ENCODE measurements around the gene CXCL13. TPM values are rescaled to one million over a fixed set of nuclear protein-coding genes. Genes with fewer than 3 reads are reported as not detected.
"Not testable (repeated sequence)": the region's sequence is repeated elsewhere in the genome, so short reads cannot be mapped to it uniquely, and the experiment has no call there.

CXCL13 gene
- under 1 TPM in 1 of 5 donors, not detected in 4; 0.30 TPM for total RNA-seq
- 0.17 TPM for total RNA-seq (2013)
- total RNA-seq: 0 to 0.73 (median 0.05) reads per million in 29 experiments

DNA sequence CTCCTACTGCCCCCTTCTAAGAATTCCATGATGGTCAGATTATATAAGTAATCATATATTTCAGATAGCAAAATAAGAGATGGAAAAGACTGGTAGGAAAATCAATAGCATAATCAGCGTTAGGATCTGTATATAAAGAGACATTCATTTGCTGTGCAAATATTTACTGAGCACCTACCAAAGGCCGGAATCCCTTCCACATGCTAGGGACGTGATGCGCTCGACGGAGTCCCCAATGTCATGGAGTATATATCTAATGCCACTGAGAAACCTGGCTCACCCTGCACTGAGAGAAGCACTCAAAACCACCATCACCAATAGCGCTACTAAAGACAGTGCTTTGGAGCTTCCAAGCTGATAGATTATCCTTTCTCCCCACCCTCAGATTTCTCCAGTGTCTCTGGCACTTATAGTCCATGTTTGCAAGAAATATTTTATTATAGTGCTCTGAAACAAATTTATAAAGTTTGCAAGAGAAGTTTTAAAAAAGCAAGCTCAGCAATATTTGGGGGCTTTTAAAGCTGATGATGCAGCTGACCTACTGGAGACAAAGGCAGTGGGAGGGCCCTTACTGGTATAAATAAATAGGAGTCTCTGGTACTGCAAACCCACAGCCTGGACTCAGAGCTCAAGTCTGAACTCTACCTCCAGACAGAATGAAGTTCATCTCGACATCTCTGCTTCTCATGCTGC lies at the start of gene CXCL13:
CXCL13 (plus strand) TSS at position 611 of the 693 bp plus-strand sequence; CDS start at position 657, 46 bp downstream.
- Histone ChIP-seq H3K27ac (ENCODE audit: low read length) (no peak within 1 kb of the TSS), H3K4me3 (ENCODE audit: control insufficient read depth in 1 of 2, extremely low read depth in 1 of 2, low read length in 1 of 2) (no peak within 1 kb of the TSS), H3K36me3 (ENCODE audit: control insufficient read depth in 2 of 2, extremely low read depth in 1 of 2, insufficient read depth in 1 of 2, low read length in 1 of 2) (no peaks in the 10 kb centered on the region), H3K9me3 (no peaks in the 10 kb centered on the region), H3K27me3 (replicated peaks in 1 of 2; ENCODE audit: control insufficient read depth in 2 of 2, extremely low read depth in 1 of 2, insufficient read depth in 2 of 2, low read length in 1 of 2) (no peaks in the 10 kb centered on the region), H3K4me1 (ENCODE audit: control insufficient read depth in 1 of 2, extremely low read depth in 1 of 2, insufficient read depth in 2 of 2, low read length in 2 of 2) (no peaks in the 10 kb centered on the region)
- POLR2A ChIA-PET: no interaction called here
- H3K36me3 Mint-ChIP-seq: no peaks in the 10 kb centered on the region
- ATAC-seq (replicated peaks in 1 of 4) (no peak), DNase-seq (no peak)
- H3K4me1 Mint-ChIP-seq: peaks cover 0 to 5% (median 4%) of the 10 kb centered on the region in 3 donors
- 93% methylated on average over 3 of the region's 8 CpGs for WGBS (ENCODE audit: insufficient coverage)
- CTCF ChIA-PET: interaction anchor here (0.6 to 1.1 kb wide), 4 partner anchors 13 to 52 kb away, joined by 3 read pairs; no protein-coding TSS in a partner anchor
- H3K9me3 Mint-ChIP-seq: no peaks in the 10 kb centered on the region
- H3K27me3 Mint-ChIP-seq: peaks cover 5 to 7% of the 10 kb centered on the region in 2 donors
- no peak within 1 kb of the TSS for H3K27ac Mint-ChIP-seq
- H3K4me3 Mint-ChIP-seq: no peak within 1 kb of the TSS

DNA sequence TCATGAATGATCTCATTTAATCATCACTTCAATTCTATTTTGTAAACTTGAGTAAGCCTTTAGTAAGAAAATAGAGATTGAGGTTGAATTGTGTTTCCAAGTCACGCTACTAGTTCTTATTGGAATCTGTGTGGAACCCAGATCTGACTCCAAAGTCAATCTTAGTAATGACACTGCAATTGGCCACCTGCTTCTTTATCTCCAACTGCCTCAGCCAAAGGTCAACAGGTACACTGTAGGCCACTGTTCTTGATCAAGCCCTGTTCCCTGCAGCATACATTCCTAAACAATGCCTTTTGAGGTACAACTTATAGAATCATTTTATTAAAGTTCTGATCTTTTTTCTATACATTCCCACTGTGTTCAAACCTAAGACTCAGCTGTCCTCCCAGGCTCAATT lies 45.5 kb upstream of the CXCL13 start:
- peaks cover 0 to 4% of the 10 kb centered on the region in 2 donors for H3K27me3 Mint-ChIP-seq
- Histone ChIP-seq H3K36me3 (ENCODE audit: control insufficient read depth in 2 of 2, extremely low read depth in 1 of 2, insufficient read depth in 1 of 2, low read length in 1 of 2) (no peaks in the 10 kb centered on the region), H3K27me3 (replicated peaks in 1 of 2; ENCODE audit: control insufficient read depth in 2 of 2, extremely low read depth in 1 of 2, insufficient read depth in 2 of 2, low read length in 1 of 2) (no peaks in the 10 kb centered on the region), H3K4me1 (ENCODE audit: control insufficient read depth in 1 of 2, extremely low read depth in 1 of 2, insufficient read depth in 2 of 2, low read length in 2 of 2) (no peaks in the 10 kb centered on the region), H3K4me3 (ENCODE audit: control insufficient read depth in 1 of 2, extremely low read depth in 1 of 2, low read length in 1 of 2) (no peak overlapping the region), H3K27ac (ENCODE audit: low read length) (no peak overlapping the region), H3K9me3 (no peaks in the 10 kb centered on the region)
- no peak overlapping the region for H3K4me3 Mint-ChIP-seq
- ChIA-PET CTCF (interaction anchor here in 1 of 2 donors (0.6 kb wide), 1 partner anchor 944 kb away, joined by 3 read pairs; no protein-coding TSS in a partner anchor), POLR2A (interaction anchor here in 1 of 2 donors (0.6 kb wide), 1 partner anchor 304 kb away, joined by 5 read pairs; no protein-coding TSS in a partner anchor)
- no peak overlapping the region for H3K27ac Mint-ChIP-seq
- no peak for ATAC-seq (replicated peaks in 1 of 4)
- H3K9me3 Mint-ChIP-seq: peaks cover 0 to 8% (median 8%) of the 10 kb centered on the region in 3 donors
- H3K36me3 Mint-ChIP-seq: no peaks in the 10 kb centered on the region
- DNase-seq: no peak
- no peaks in the 10 kb centered on the region for H3K4me1 Mint-ChIP-seq
- WGBS (ENCODE audit: insufficient coverage): no CpG with 5 or more reads among the region's 1 CpG

DNA sequence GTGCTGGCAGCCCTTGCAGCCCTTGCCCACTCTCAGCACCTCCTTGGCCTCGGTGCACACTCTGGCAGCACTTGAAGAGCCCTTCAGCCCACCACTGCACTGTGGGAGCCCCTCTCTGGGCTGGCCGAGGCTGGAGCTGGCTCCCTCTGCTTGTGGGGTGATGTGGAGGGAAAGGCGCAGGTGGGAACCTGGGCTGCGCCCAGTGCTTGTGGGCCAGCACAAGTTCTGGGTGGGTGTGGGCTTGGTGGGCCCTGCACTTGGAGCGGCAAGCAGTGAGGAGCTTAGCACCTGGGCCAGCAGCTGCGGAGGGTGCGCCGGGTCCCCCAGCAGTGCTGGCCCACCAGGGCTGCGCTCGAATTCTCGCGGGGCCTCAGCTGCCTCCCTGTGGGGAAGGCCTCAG lies 43.9 kb upstream of the CXCL13 start:
- not testable (repeated sequence) for H3K36me3 Mint-ChIP-seq

GRCh38 chr4:77564231-77564630 lies 41.4 kb upstream of the CXCL13 start:
- Mint-ChIP-seq H3K4me3 (no peak overlapping the region), H3K36me3 (no peaks in the 10 kb centered on the region), H3K4me1 (no peaks in the 10 kb centered on the region), H3K27me3 (peaks cover 0 to 16% of the 10 kb centered on the region in 2 donors), H3K27ac (no peak overlapping the region), H3K9me3 (peaks cover 0 to 6% (median 1%) of the 10 kb centered on the region in 3 donors)
- WGBS (ENCODE audit: insufficient coverage): 36% methylated on average over 2 of the region's 2 CpGs
- ATAC-seq (replicated peaks in 1 of 4) (no peak), DNase-seq (no peak)
- Histone ChIP-seq H3K27me3 (replicated peaks in 1 of 2; ENCODE audit: control insufficient read depth in 2 of 2, extremely low read depth in 1 of 2, insufficient read depth in 2 of 2, low read length in 1 of 2) (no peaks in the 10 kb centered on the region), H3K4me3 (ENCODE audit: control insufficient read depth in 1 of 2, extremely low read depth in 1 of 2, low read length in 1 of 2) (no peak overlapping the region), H3K36me3 (ENCODE audit: control insufficient read depth in 2 of 2, extremely low read depth in 1 of 2, insufficient read depth in 1 of 2, low read length in 1 of 2) (no peaks in the 10 kb centered on the region), H3K4me1 (ENCODE audit: control insufficient read depth in 1 of 2, extremely low read depth in 1 of 2, insufficient read depth in 2 of 2, low read length in 2 of 2) (no peaks in the 10 kb centered on the region), H3K9me3 (no peaks in the 10 kb centered on the region), H3K27ac (ENCODE audit: low read length) (no peak overlapping the region)
- CTCF ChIA-PET: no interaction called here
- POLR2A ChIA-PET: no interaction called here

More for the DNA sequence above, 43.9 kb upstream of the CXCL13 start:
- H3K4me1 Mint-ChIP-seq; CTCF ChIA-PET; H3K4me1 ChIP-seq (ENCODE audit: control insufficient read depth in 1 of 2, extremely low read depth in 1 of 2, insufficient read depth in 2 of 2, low read length in 2 of 2); ATAC-seq (replicated peaks in 1 of 4); H3K9me3 Mint-ChIP-seq; H3K27me3 Mint-ChIP-seq; H3K9me3 ChIP-seq; H3K27ac ChIP-seq (ENCODE audit: low read length); POLR2A ChIA-PET; H3K27ac Mint-ChIP-seq; H3K27me3 ChIP-seq (replicated peaks in 1 of 2; ENCODE audit: control insufficient read depth in 2 of 2, extremely low read depth in 1 of 2, insufficient read depth in 2 of 2, low read length in 1 of 2); DNase-seq; H3K4me3 ChIP-seq (ENCODE audit: control insufficient read depth in 1 of 2, extremely low read depth in 1 of 2, low read length in 1 of 2); H3K4me3 Mint-ChIP-seq; H3K36me3 ChIP-seq (ENCODE audit: control insufficient read depth in 2 of 2, extremely low read depth in 1 of 2, insufficient read depth in 1 of 2, low read length in 1 of 2): not testable (repeated sequence)
- WGBS (ENCODE audit: insufficient coverage): 92% methylated on average over 8 of the region's 12 CpGs

DNA sequence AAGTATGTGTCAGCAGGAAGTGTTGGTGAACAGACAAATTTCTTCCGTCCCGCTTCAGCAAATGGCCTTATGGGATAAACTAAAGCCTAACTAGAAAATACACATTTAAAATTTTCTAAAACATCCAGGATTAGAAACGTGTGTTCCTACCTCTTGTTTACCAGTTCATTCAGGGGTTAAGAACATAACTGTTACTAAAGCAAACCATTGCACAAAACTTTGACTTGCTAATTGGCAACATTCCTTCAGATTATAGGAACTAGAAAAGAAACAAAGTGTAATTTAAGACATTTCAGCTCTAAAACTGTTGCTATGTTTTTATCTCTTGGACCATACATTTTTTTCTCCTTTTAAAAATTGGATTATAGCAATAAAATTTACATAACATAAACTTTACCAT lies 39.5 kb upstream of the CXCL13 start:
- no peak for DNase-seq
- no peak overlapping the region for H3K27ac Mint-ChIP-seq
- WGBS (ENCODE audit: insufficient coverage): 83% methylated on average over 1 of the region's 3 CpGs
- H3K4me3 Mint-ChIP-seq: no peak overlapping the region
- no peak for ATAC-seq (replicated peaks in 1 of 4)
- H3K27ac ChIP-seq (ENCODE audit: low read length): no peak overlapping the region
- H3K27me3 ChIP-seq (replicated peaks in 1 of 2; ENCODE audit: control insufficient read depth in 2 of 2, extremely low read depth in 1 of 2, insufficient read depth in 2 of 2, low read length in 1 of 2): no peaks in the 10 kb centered on the region
- peaks cover 0 to 10% (median 4%) of the 10 kb centered on the region in 3 donors for H3K9me3 Mint-ChIP-seq
- no peak overlapping the region for H3K4me3 ChIP-seq (ENCODE audit: control insufficient read depth in 1 of 2, extremely low read depth in 1 of 2, low read length in 1 of 2)
- no peaks in the 10 kb centered on the region for H3K36me3 Mint-ChIP-seq
- H3K4me1 Mint-ChIP-seq: no peaks in the 10 kb centered on the region
- peaks cover 0 to 19% of the 10 kb centered on the region in 2 donors for H3K27me3 Mint-ChIP-seq
- no peaks in the 10 kb centered on the region for H3K9me3 ChIP-seq
- CTCF ChIA-PET: no interaction called here
- POLR2A ChIA-PET: no interaction called here
- no peaks in the 10 kb centered on the region for H3K36me3 ChIP-seq (ENCODE audit: control insufficient read depth in 2 of 2, extremely low read depth in 1 of 2, insufficient read depth in 1 of 2, low read length in 1 of 2)
- H3K4me1 ChIP-seq (ENCODE audit: control insufficient read depth in 1 of 2, extremely low read depth in 1 of 2, insufficient read depth in 2 of 2, low read length in 2 of 2): no peaks in the 10 kb centered on the region

DNA sequence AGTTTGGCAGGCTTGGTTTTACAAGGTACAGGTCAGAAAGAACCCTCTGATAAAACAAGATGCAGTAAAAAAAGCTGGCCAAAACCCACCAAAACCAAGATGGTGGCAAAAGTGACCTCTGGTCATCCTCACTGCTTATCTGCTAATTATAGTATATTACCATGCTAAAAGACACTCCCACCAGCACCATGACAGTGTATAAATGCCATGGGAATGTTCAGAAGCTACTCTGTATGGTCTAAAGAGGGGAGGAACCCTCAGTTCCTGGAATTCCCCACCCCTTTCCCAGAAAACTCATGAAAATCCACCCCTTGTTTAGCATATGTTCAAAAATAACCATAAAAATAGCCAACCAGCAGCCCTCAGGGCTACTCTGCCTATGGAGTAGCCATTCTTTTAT lies 38.1 kb upstream of the CXCL13 start:
- no peak overlapping the region for H3K27ac ChIP-seq (ENCODE audit: low read length)
- no peak overlapping the region for H3K27ac Mint-ChIP-seq
- no peaks in the 10 kb centered on the region for H3K4me1 Mint-ChIP-seq
- ATAC-seq (replicated peaks in 1 of 4) (no peak), DNase-seq (no peak)
- peaks cover 0 to 14% (median 6%) of the 10 kb centered on the region in 3 donors for H3K9me3 Mint-ChIP-seq
- H3K4me3 ChIP-seq (ENCODE audit: control insufficient read depth in 1 of 2, extremely low read depth in 1 of 2, low read length in 1 of 2): no peak overlapping the region
- CTCF ChIA-PET: no interaction called here
- peaks cover 0 to 19% of the 10 kb centered on the region in 2 donors for H3K27me3 Mint-ChIP-seq
- POLR2A ChIA-PET: no interaction called here
- no peaks in the 10 kb centered on the region for H3K27me3 ChIP-seq (replicated peaks in 1 of 2; ENCODE audit: control insufficient read depth in 2 of 2, extremely low read depth in 1 of 2, insufficient read depth in 2 of 2, low read length in 1 of 2)
- H3K4me1 ChIP-seq (ENCODE audit: control insufficient read depth in 1 of 2, extremely low read depth in 1 of 2, insufficient read depth in 2 of 2, low read length in 2 of 2): no peaks in the 10 kb centered on the region
- H3K9me3 ChIP-seq: no peaks in the 10 kb centered on the region
- H3K36me3 Mint-ChIP-seq: no peaks in the 10 kb centered on the region
- no peaks in the 10 kb centered on the region for H3K36me3 ChIP-seq (ENCODE audit: control insufficient read depth in 2 of 2, extremely low read depth in 1 of 2, insufficient read depth in 1 of 2, low read length in 1 of 2)
- no peak overlapping the region for H3K4me3 Mint-ChIP-seq

Measured in T-cell (primary cell).